Left ventricle myocardium inferior (tissue), 1 donor: ENCODE results near the gene CISD2. TPM values are rescaled to one million over a fixed set of nuclear protein-coding genes. Genes with fewer than 3 reads are reported as not detected.

Experiments
- DNase-seq: peaks from one replicate; pipeline ENCODE4 v3.0.0-alpha.2; 2020
- H3K27ac ChIP-seq: fragments of 200-600 bp; replicated peaks from 2 replicates; pipeline ENCODE4 v1.8.0; 2021
- H3K27me3 ChIP-seq: fragments of 200-600 bp; 2 replicates; pipeline ENCODE4 v1.8.0; 2021; ENCODE audit warnings: low read depth
- H3K36me3 ChIP-seq: fragments of 200-600 bp; 2 replicates; pipeline ENCODE4 v1.8.0; 2021
- H3K4me1 ChIP-seq: fragments of 200-600 bp; 2 replicates; pipeline ENCODE4 v1.8.0; 2021
- H3K4me3 ChIP-seq: fragments of 200-600 bp; 2 replicates; pipeline ENCODE4 v1.8.0; 2021; ENCODE audit warnings: mild to moderate bottlenecking, moderate library complexity
- H3K9me3 ChIP-seq: fragments of 200-600 bp; replicated peaks from 2 replicates; pipeline ENCODE4 v1.8.0; 2021
- intact Hi-C: fragments of 100-400 bp; cut with micrococcal nuclease; formaldehyde crosslinking; loops from one replicate; pipeline ENCODE4 v1.11.0; 2022
- total RNA-seq: library from RNA; stranded (reverse); fragmentation: NEBNext Ultra II Directional; extraction: Animal tissue kit (Norgen Biotek cat#: 25700); gene quantifications from one replicate; pipeline ENCODE4 v1.2.1, GENCODE V29; 2021
- TF ChIP-seq, protein P1 (sequence below): fragments of 200-600 bp; IDR thresholded peaks from 2 replicates; pipeline ENCODE4 v1.8.0; 2021; ENCODE audit warnings: antibody characterized with exemption, mild to moderate bottlenecking, borderline replicate concordance
- donor health status: DM: no; HTN: yes; CAD: no; lungs with severe emphysema.

Gene CISD2
- total RNA-seq, 1 donor from 2014 or later: 17.1 TPM

- Histone ChIP-seq H3K27me3 (no peaks in the 10 kb centered on the region), H3K9me3 (no peaks in the 10 kb centered on the region), H3K27ac (peak overlapping the region; percentile 100), H3K4me1 (peaks cover 65% of the 10 kb centered on the region), H3K36me3 (peaks cover 5% of the 10 kb centered on the region), H3K4me3 (peak overlapping the region; percentile 97)
- intact Hi-C loops: no loop called here
- DNase-seq: peak; percentile 99
- TF ChIP-seq, protein P1, sequence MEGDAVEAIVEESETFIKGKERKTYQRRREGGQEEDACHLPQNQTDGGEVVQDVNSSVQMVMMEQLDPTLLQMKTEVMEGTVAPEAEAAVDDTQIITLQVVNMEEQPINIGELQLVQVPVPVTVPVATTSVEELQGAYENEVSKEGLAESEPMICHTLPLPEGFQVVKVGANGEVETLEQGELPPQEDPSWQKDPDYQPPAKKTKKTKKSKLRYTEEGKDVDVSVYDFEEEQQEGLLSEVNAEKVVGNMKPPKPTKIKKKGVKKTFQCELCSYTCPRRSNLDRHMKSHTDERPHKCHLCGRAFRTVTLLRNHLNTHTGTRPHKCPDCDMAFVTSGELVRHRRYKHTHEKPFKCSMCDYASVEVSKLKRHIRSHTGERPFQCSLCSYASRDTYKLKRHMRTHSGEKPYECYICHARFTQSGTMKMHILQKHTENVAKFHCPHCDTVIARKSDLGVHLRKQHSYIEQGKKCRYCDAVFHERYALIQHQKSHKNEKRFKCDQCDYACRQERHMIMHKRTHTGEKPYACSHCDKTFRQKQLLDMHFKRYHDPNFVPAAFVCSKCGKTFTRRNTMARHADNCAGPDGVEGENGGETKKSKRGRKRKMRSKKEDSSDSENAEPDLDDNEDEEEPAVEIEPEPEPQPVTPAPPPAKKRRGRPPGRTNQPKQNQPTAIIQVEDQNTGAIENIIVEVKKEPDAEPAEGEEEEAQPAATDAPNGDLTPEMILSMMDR: no peak
These were observed 40.9 kb upstream of the CISD2 start for GRCh38 chr4:102827674-102828496.

DNA sequence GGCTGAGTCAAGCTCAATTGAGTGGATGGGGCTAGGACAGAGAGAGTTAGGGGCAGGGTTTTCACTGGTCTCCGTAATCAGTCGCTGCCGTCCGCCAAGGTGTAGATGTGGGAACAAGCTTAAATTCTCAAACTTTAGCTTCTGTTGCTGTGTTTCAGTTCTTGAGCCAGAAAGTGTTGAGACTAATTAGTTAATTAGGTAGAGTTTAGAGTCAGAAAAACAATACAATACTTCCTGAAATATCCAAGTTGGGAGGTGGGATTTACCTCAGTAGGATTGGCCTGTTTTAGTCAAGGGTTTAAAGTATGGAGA lies 40.3 kb upstream of the CISD2 start:
- Histone ChIP-seq H3K27ac (peak overlapping the region; percentile 100), H3K4me3 (peak overlapping the region; percentile 97), H3K36me3 (peaks cover 3% of the 10 kb centered on the region), H3K9me3 (no peaks in the 10 kb centered on the region), H3K27me3 (no peaks in the 10 kb centered on the region), H3K4me1 (peaks cover 65% of the 10 kb centered on the region)
- TF ChIP-seq, protein P1: no peak
- DNase-seq: no peak
- intact Hi-C loops: no loop called here

- Histone ChIP-seq H3K4me3 (no peak overlapping the region), H3K27me3 (no peaks in the 10 kb centered on the region), H3K9me3 (no peaks in the 10 kb centered on the region), H3K27ac (peak overlapping the region; percentile 100), H3K4me1 (peaks cover 57% of the 10 kb centered on the region), H3K36me3 (no peaks in the 10 kb centered on the region)
- intact Hi-C loops: no loop called here
- DNase-seq: no peak
- TF ChIP-seq, protein P1: no peak
These were observed 39.0 kb upstream of the CISD2 start for GRCh38 chr4:102829803-102830202.

DNA sequence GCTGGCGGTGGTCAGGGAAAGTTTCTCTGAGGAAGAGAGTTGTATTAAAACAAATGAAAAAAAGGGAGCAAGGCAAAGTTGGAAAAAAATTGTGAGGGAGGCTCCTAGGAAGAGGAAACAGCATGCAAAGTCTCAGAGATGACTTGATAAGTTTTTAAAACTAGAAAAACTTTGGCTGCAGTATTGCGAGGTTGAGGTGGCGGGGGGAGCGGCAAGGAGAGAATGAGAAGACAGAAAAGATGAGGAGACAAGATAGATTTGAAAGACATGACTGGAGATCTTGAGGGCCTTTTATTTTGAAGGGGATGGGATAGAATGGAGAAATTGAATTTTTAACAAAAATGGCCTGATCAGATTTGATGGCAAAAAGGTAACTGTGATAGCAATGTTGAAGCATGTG lies 36.7 kb upstream of the CISD2 start:
- no peak for DNase-seq
- Histone ChIP-seq H3K27me3 (no peaks in the 10 kb centered on the region), H3K9me3 (no peaks in the 10 kb centered on the region), H3K36me3 (no peaks in the 10 kb centered on the region), H3K27ac (peak overlapping the region; percentile 22), H3K4me3 (no peak overlapping the region), H3K4me1 (peaks cover 41% of the 10 kb centered on the region)
- intact Hi-C loops: no loop called here
- TF ChIP-seq, protein P1: no peak

GRCh38 chr4:102832667-102833066 lies 36.1 kb upstream of the CISD2 start:
- Histone ChIP-seq H3K27ac (peak overlapping the region; percentile 22), H3K9me3 (no peaks in the 10 kb centered on the region), H3K36me3 (no peaks in the 10 kb centered on the region), H3K4me1 (peaks cover 39% of the 10 kb centered on the region), H3K4me3 (no peak overlapping the region), H3K27me3 (no peaks in the 10 kb centered on the region)
- no peak for DNase-seq
- intact Hi-C loops: no loop called here
- TF ChIP-seq, protein P1: no peak
